ENCODE measurements around the gene ADAMTS16. TPM values are rescaled to one million over a fixed set of nuclear protein-coding genes. Genes with fewer than 3 reads are reported as not detected.

The ADAMTS16 gene
- total RNA-seq, 2 experiments from 2014 or later: not detected

- DNase-seq: no peak
- Mint-ChIP-seq H3K27me3 (ENCODE audit: low read depth) (peaks cover under 1% of the 10 kb centered on the region), H3K4me3 (no peak overlapping the region), H3K9me3 (no peaks in the 10 kb centered on the region), H3K4me1 (ENCODE audit: low read depth) (no peaks in the 10 kb centered on the region), H3K36me3 (ENCODE audit: low read depth) (no peaks in the 10 kb centered on the region), H3K27ac (no peak overlapping the region)
- CTCF ChIA-PET: no interaction called here
- intact Hi-C loops (cut with micrococcal nuclease): no loop called here
Observed at GRCh38 chr5:5270161-5270560, 130.0 kb downstream of the ADAMTS16 start.

DNA sequence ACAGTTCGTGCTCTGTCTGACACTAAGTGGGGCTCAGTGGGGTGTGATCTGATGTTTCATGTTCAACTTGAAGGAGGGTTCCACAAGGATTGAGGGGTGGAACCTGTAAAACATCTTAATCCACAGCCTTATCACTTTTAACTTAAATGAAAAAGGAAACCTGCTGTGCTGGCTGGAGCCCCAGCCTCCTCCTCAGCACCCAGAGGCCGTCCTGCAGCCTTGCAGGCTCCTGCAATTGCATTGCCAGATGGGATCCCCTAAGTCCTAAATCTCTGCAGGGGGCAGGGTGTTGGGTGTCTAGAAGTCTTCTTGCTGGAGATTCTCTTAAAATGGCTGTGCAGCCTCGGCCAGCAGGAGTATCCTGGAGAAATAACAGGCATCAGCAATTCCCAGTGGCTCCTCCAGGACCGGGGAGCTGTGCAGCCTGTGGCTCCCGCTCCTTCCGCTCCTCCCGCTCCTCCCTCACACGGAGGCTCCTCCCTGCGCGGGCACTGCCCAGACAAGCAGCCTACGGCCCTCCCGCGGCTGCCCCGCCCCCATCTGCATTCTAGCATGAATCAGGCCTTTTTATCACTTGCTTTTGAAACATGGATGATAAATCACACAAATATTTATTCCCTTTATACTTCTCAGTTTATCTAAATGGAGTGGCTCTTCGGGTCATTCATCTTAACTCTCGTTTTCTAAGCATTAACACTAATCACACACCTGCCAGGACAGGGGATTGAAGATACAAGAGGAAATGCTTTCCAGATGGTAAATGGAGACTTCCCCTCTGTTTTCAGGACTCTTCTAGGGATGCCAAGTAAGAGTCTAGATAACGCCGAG, 131.0 kb downstream of the ADAMTS16 start:
- no peaks in the 10 kb centered on the region for H3K36me3 Mint-ChIP-seq (ENCODE audit: low read depth)
- CTCF ChIA-PET: no interaction called here
- no peaks in the 10 kb centered on the region for H3K27me3 Mint-ChIP-seq (ENCODE audit: low read depth)
- H3K27ac Mint-ChIP-seq: no peak overlapping the region
- intact Hi-C loops (cut with micrococcal nuclease): no loop called here
- H3K4me1 Mint-ChIP-seq (ENCODE audit: low read depth): no peaks in the 10 kb centered on the region
- H3K4me3 Mint-ChIP-seq: no peak overlapping the region
- no peak for DNase-seq
- H3K9me3 Mint-ChIP-seq: no peaks in the 10 kb centered on the region

GRCh38 chr5:5271786-5272321, 131.7 kb downstream of the ADAMTS16 start:
- Mint-ChIP-seq H3K36me3 (ENCODE audit: low read depth) (no peaks in the 10 kb centered on the region), H3K9me3 (no peaks in the 10 kb centered on the region), H3K27me3 (ENCODE audit: low read depth) (no peaks in the 10 kb centered on the region), H3K27ac (no peak overlapping the region), H3K4me3 (no peak overlapping the region), H3K4me1 (ENCODE audit: low read depth) (no peaks in the 10 kb centered on the region)
- CTCF ChIA-PET: no interaction called here
- intact Hi-C loops (cut with micrococcal nuclease): no loop called here
- no peak for DNase-seq

- CTCF ChIA-PET: no interaction called here
- Mint-ChIP-seq H3K4me1 (ENCODE audit: low read depth) (no peaks in the 10 kb centered on the region), H3K27me3 (ENCODE audit: low read depth) (no peaks in the 10 kb centered on the region), H3K27ac (no peak overlapping the region), H3K9me3 (no peaks in the 10 kb centered on the region), H3K4me3 (no peak overlapping the region), H3K36me3 (ENCODE audit: low read depth) (no peaks in the 10 kb centered on the region)
- DNase-seq: no peak
- intact Hi-C loops (cut with micrococcal nuclease): no loop called here
Observed at GRCh38 chr5:5273398-5273797, 133.3 kb downstream of the ADAMTS16 start.

- no peak for DNase-seq
- no peaks in the 10 kb centered on the region for H3K36me3 Mint-ChIP-seq (ENCODE audit: low read depth)
- no peak overlapping the region for H3K27ac Mint-ChIP-seq
- intact Hi-C loops (cut with micrococcal nuclease): no loop called here
- H3K4me3 Mint-ChIP-seq: no peak overlapping the region
- H3K4me1 Mint-ChIP-seq (ENCODE audit: low read depth): no peaks in the 10 kb centered on the region
- CTCF ChIA-PET: no interaction called here
- no peaks in the 10 kb centered on the region for H3K9me3 Mint-ChIP-seq
- no peaks in the 10 kb centered on the region for H3K27me3 Mint-ChIP-seq (ENCODE audit: low read depth)
Observed at GRCh38 chr5:5273976-5274375, 133.8 kb downstream of the ADAMTS16 start.

DNA sequence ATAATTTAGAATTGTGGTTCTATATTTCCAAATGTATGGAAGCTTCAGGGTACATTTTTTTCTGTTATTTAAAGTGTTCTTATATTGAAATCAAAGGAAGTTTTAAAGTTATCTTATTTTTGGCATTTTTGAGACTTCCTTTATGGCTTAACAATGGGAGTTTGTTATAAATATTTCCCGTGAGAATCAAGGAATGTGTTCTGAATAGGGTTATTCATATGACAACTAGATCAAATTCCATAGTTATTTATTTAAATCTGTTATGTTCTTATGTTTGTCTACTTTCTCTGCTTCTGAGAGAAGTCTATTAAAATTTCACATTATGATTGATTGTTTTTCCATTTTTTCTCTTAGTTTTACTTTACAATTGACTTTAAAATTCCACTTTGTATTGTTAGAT, 135.1 kb downstream of the ADAMTS16 start:
- DNase-seq: no peak
- H3K9me3 Mint-ChIP-seq: no peaks in the 10 kb centered on the region
- H3K36me3 Mint-ChIP-seq (ENCODE audit: low read depth): no peaks in the 10 kb centered on the region
- no peak overlapping the region for H3K4me3 Mint-ChIP-seq
- H3K27me3 Mint-ChIP-seq (ENCODE audit: low read depth): no peaks in the 10 kb centered on the region
- H3K27ac Mint-ChIP-seq: no peak overlapping the region
- CTCF ChIA-PET: no interaction called here
- intact Hi-C loops (cut with micrococcal nuclease): no loop called here
- no peaks in the 10 kb centered on the region for H3K4me1 Mint-ChIP-seq (ENCODE audit: low read depth)

DNA sequence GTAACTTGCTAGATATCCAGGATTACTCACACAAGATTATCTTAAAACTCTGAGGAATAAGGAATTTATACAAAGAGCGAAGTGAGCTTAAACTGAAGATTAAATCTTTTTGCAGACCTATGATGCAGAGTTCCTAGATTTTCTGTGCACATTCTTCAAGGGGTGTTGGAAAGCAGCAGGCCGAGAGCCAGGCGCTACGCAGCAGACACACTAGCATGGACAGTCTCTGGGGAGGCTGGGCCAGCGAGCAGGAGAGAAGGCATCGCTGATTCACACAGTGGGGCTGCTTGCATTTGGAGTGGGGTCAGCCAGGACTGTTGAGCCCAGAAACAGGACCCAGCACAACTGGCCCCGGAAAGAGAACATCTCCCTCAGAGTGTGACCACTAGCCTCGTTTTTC, 136.3 kb downstream of the ADAMTS16 start:
- Mint-ChIP-seq H3K27ac (no peak overlapping the region), H3K4me1 (ENCODE audit: low read depth) (no peaks in the 10 kb centered on the region), H3K9me3 (no peaks in the 10 kb centered on the region), H3K36me3 (ENCODE audit: low read depth) (no peaks in the 10 kb centered on the region), H3K27me3 (ENCODE audit: low read depth) (no peaks in the 10 kb centered on the region), H3K4me3 (no peak overlapping the region)
- CTCF ChIA-PET: no interaction called here
- DNase-seq: no peak
- intact Hi-C loops (cut with micrococcal nuclease): no loop called here

DNA sequence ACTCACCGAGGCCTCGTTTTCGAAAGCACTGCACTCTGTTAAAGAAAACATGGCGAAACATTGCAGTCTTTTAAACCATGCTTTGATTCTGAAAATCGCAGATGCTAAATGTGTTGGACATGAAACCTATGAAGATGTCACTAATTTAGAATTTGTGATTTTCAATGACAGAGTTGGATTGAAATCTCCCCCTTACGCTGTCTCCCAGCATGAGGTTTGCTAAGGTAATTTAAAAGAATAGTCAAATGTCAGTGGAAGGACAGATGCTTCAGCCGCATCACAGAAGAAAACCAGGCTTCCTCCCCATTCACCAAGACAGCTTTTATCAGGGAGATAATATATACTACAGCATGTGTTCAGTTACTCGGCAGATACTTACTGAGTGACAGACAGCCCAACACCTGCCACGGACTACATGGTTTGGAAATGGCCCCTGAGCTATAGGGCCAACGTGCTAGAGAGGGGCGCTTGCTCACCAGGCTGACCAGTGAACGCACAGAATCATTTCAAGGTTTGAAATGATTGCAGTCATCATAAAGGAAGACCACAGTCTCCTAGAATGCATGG, 136.9 kb downstream of the ADAMTS16 start:
- H3K4me3 Mint-ChIP-seq: no peak overlapping the region
- no peaks in the 10 kb centered on the region for H3K9me3 Mint-ChIP-seq
- no peaks in the 10 kb centered on the region for H3K4me1 Mint-ChIP-seq (ENCODE audit: low read depth)
- H3K27ac Mint-ChIP-seq: no peak overlapping the region
- DNase-seq: no peak
- intact Hi-C loops (cut with micrococcal nuclease): no loop called here
- CTCF ChIA-PET: no interaction called here
- H3K27me3 Mint-ChIP-seq (ENCODE audit: low read depth): no peaks in the 10 kb centered on the region
- no peaks in the 10 kb centered on the region for H3K36me3 Mint-ChIP-seq (ENCODE audit: low read depth)

DNA sequence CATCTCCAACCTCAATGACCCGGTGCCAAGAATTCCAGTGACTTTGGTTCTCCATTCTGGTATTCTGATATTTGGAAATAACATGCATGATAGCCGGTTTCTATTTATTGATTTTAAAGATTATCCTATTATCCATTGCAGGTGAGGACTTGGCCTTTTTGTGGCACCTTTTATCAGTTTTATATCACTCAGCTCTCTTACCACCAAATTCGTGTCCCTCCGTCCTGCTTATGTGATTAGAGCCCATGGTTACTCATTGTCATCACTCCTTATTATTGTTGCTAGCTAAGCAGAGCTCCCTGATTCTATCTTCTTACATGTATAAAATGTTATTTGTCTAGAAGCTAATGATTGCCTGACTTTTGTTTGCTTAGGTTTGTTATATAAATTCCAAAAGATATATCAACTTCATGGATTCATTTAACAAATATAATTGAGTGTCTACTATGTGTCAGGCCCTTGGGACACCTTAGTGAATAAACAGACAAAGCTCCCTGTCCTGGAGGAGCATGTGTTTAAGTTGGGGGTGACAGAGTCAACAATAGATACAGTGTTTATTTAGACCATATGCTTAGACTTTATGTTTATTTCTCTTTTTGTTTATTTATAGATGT, 138.2 kb downstream of the ADAMTS16 start:
- CTCF ChIA-PET: no interaction called here
- Mint-ChIP-seq H3K27me3 (ENCODE audit: low read depth) (no peaks in the 10 kb centered on the region), H3K4me3 (no peak overlapping the region), H3K9me3 (peaks cover 4% of the 10 kb centered on the region), H3K27ac (no peak overlapping the region), H3K36me3 (ENCODE audit: low read depth) (no peaks in the 10 kb centered on the region), H3K4me1 (ENCODE audit: low read depth) (no peaks in the 10 kb centered on the region)
- intact Hi-C loops (cut with micrococcal nuclease): no loop called here
- no peak for DNase-seq

DNA sequence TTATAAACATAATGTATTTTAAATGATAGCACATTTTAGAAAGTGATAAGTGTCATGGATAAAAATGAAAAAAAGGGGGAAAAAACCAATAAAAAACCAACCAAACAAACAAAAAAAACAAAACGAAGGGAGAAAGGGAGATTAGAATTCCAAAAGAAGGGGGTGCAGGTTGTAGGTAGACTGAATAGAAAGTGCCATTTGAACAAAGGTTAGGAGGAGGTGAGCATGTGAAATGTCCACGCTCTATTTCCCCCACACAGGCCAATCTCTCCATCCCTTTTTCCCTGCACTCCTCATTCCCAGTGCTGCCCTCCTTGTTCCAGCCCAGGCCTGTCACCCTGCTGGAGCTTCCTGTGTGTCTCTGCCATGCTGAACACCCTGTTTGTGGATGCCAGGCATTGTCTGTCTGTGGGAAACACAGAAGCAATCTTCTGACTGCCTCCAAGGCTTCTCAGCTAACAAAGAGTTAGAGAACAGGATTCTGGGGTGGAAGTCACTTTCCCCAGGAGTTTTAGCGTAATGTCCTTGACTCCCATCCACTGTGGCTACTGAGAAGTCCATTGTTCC, 138.8 kb downstream of the ADAMTS16 start:
- Mint-ChIP-seq H3K27me3 (ENCODE audit: low read depth) (no peaks in the 10 kb centered on the region), H3K9me3 (peaks cover 4% of the 10 kb centered on the region), H3K4me1 (ENCODE audit: low read depth) (no peaks in the 10 kb centered on the region), H3K4me3 (no peak overlapping the region), H3K36me3 (ENCODE audit: low read depth) (no peaks in the 10 kb centered on the region), H3K27ac (no peak overlapping the region)
- intact Hi-C loops (cut with micrococcal nuclease): no loop called here
- no peak for DNase-seq
- CTCF ChIA-PET: no interaction called here

DNA sequence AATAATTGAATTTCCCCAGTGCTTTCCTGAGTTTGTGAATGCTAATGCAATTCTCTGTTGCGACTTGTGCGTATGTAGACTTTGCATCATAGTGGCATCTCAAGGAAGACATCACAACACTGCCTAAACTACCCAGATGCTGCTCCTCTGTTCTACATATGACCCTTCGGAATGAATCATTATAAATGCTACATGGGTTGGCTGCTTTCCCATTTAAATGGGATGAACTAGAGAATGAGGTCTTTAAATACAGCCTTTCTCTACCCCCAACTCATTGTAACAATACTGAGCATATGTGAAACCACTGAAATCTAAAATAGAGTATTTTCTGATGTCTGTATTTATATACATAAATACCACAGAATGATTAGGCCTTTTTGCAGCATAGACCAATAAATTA, 145.8 kb downstream of the ADAMTS16 start:
- DNase-seq: no peak
- Mint-ChIP-seq H3K36me3 (ENCODE audit: low read depth) (no peaks in the 10 kb centered on the region), H3K27me3 (ENCODE audit: low read depth) (no peaks in the 10 kb centered on the region), H3K9me3 (peaks cover 7% of the 10 kb centered on the region), H3K4me1 (ENCODE audit: low read depth) (no peaks in the 10 kb centered on the region), H3K4me3 (no peak overlapping the region), H3K27ac (no peak overlapping the region)
- CTCF ChIA-PET: no interaction called here
- intact Hi-C loops (cut with micrococcal nuclease): no loop called here

DNA sequence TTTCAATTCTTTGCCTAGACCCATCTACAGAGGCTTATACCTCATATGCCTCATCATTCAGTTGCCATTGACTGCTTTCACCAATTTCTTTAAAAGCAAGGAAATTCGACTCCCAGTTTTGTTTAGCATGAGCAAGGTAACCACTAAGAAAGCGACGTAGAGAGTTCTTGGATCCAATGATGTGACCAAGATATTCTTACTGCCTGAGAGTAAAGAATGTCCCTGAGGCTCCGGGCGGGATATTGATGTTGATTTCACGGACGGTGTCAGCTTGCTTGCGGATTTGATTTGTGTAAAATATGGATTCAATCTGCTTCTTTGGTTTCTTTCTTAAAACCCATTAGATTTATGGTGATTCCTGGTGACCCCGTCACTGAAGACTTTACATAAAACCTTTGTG, 147.3 kb downstream of the ADAMTS16 start:
- no peak overlapping the region for H3K27ac Mint-ChIP-seq
- no peak overlapping the region for H3K4me3 Mint-ChIP-seq
- CTCF ChIA-PET: no interaction called here
- no peak for DNase-seq
- H3K36me3 Mint-ChIP-seq (ENCODE audit: low read depth): no peaks in the 10 kb centered on the region
- H3K9me3 Mint-ChIP-seq: peaks cover 7% of the 10 kb centered on the region
- no peaks in the 10 kb centered on the region for H3K4me1 Mint-ChIP-seq (ENCODE audit: low read depth)
- intact Hi-C loops (cut with micrococcal nuclease): no loop called here
- H3K27me3 Mint-ChIP-seq (ENCODE audit: low read depth): no peaks in the 10 kb centered on the region

- Mint-ChIP-seq H3K36me3 (ENCODE audit: low read depth) (no peaks in the 10 kb centered on the region), H3K27me3 (ENCODE audit: low read depth) (no peaks in the 10 kb centered on the region), H3K9me3 (peaks cover 4% of the 10 kb centered on the region), H3K4me3 (no peak overlapping the region), H3K27ac (no peak overlapping the region), H3K4me1 (ENCODE audit: low read depth) (no peaks in the 10 kb centered on the region)
- CTCF ChIA-PET: no interaction called here
- no peak for DNase-seq
- intact Hi-C loops (cut with micrococcal nuclease): no loop called here
Observed at GRCh38 chr5:5288201-5288600, 148.1 kb downstream of the ADAMTS16 start.

All from activated naive CD4-positive, alpha-beta T cell treated with anti-CD3 and anti-CD28 coated beads for 36 hours (primary cell).